HG03520 (cell line): Measurements from ENCODE around the gene HOXD13.

Experiments used
- ATAC-seq: cut with Tn5 transposase; IDR thresholded peaks from one replicate; pipeline ENCODE4 v1.9.1; 2021; ENCODE audit warnings: mild to moderate bottlenecking, moderate library complexity; ENCODE audit not compliant: unreplicated experiment

HOXD13 gene

DNA sequence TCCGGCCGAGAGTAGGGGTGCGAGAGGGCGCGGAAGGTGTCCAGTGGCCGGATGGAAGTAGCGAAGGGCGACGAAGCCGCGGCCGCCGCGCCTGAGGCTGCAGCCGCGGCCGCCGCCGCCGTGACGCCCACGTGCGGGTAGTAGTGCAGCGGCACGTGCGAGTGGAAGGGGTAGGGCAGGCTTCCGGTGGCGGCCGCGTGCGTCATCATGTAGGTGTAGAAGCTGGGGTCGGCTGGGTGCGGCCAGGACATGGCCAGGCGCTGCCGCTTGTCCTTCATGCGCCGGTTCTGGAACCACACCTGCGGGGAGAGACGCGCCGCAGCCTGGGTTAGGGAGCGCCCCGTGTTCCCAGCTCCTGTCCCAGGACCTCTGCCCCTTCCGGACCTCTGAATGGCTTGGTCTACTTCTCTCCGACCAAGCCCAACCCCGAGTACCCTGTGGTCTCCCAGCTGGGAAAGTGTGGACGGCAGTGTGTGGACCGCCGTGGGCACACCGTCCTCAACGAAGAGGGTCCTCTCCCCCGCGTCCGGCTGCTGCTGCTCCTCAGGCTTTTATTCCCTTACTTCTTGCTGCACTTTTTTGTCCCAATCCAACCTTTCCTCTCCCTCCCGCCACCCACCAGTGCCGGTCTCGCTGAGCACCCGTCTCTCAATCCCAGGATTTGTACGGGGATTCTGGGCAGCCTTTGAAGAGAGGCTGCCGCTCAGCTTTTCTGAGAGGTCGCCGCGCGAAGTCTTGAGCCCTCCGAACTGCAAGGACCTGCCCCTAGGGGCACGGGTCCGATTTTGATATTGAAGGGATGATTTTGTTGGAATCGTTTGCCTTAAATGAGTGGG is 11.8 kb upstream of the HOXD13 start:
- no peak for ATAC-seq

DNA sequence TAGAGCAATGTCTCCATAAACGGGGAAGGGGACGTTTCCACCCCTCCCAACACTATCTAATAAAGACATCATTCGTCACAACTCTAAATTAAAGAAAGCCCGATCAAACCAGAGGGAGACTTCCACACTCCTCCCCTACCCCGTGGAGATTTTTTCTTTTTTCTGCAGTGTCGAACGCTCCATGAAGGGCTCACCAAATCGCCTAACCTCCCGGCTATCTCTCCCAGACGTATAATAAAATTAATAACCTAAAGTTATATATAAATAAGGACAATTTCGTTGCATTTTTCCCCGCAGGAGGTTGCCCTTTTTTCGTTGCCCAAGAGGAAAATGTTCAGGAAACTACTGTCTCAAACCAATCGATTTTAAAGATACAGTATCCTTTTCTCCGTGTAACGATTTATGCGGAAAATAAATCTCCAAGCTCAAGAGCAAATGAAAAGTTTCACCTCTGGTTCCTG is 11.1 kb upstream of the HOXD13 start:
- ATAC-seq: no peak

DNA sequence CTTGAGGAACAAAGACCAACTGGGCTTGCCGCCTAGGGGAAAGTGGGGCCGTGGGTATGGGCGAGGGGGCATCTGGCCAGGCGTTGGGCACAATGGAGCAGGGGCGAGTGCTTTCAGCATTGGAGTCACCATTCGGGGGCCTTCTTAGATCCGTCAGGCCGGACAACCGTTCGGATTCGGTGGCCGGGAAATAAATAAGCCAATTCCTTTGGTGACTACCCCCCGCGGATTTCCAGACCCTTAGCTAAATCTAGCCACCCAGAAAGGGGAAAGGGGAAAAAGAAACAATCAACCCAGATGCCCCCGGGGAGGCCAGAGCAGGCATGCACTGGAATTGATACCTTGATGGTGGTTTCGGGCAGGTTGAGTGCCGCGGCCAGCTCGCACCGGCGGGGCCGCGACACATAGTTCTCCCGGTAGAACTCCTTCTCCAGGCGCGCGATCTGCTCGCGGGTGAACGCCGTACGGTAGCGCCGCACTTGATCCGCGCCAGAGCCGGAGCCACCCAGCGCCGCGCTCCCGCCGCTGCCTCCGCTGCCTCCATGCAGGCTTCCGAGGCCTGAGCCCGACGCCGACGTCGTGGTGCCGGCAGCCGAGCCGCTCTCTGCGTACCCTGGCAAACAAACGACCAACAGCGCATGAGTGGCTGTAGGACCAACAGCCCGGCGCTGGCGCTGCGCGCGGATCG is 10.5 kb upstream of the HOXD13 start:
- no peak for ATAC-seq

DNA sequence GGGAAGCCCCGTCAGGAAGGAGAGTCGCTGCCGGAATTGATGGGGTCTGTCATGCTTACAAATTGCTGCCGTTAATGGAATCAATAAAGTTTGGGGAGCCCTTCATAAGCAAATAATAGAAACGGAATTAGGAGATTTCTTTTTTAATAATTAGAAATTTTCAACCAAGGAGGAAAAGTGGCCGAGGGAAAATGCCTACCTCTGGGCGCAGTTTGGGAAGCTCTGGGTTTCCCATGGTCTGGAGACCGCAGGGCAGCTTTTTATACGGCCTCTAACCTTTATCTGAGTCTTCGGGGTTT is 10.0 kb upstream of the HOXD13 start:
- ATAC-seq: no peak

DNA sequence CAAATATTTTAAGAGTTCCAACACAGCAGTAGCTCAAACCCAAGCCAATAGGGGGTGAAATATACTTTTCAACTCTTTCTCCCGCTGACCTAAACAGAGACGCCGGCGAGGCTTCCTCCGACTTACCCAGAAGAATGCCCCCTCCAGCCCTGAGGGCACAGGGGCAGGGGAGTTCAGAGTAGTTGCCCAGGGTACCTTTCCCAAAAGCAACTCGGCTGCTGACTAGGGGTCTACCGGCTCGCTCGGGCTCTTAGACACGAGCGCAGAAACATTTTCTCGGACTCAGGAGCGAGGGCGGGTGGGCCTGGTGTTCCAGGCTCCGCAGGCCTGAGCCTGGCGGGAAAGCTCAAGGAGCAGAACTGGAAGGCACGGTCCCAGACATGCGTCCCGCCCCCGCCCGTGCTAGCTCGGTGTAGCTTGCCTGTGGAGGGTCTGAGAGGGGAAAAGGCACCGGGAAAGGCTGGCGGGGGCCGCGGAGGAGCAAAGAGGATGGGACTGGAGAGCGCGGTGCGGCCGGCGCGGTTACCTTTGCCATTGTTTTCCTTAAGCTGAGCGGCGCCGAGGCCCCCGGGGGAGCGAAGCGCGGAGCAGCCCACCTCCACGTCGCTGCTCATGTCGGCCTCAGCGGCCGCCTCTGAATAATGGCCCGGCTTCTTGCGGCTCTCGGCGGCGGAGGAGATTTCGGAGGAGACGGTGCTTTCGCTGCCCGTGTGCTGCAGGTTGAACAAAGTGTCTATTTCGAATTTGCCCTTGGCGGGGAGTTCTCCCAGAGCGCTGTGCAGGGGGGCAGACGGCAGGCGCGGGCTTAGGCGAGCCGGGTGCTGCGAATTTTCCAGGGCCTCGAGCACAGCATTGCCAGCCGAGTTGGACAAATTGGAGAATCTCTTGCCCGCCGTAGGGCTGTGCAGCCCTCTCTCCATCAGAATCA is 9.4 kb upstream of the HOXD13 start:
- no peak for ATAC-seq

DNA sequence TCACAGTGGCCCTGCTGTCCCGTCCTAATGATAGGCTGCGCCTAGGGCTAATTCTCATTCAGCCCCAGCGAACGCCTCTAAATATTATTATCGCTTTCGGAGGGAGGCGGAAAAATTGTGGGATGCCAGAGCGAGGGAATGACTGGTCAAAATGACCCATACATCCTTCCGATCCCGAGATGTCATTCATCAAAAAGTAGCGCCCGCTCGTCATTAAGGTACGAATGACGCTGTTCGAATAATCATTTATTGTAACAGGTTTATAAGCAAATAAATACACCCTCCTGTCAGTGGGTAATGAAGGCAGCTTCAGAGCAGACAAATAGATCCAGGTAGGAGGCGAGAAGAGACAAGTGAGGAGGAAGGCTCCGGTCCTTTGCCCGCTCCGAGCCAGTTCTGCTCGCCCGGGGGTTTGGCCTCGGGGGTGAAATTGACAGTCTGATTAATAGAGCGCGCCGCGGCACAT is 8.7 kb upstream of the HOXD13 start, which contains the start of gene EVX2:
Gene EVX2, minus strand, starts transcription at position 167 of the 466 bp plus-strand sequence. CDS start 186 bp downstream, outside the sequence.
- no peak for ATAC-seq

DNA sequence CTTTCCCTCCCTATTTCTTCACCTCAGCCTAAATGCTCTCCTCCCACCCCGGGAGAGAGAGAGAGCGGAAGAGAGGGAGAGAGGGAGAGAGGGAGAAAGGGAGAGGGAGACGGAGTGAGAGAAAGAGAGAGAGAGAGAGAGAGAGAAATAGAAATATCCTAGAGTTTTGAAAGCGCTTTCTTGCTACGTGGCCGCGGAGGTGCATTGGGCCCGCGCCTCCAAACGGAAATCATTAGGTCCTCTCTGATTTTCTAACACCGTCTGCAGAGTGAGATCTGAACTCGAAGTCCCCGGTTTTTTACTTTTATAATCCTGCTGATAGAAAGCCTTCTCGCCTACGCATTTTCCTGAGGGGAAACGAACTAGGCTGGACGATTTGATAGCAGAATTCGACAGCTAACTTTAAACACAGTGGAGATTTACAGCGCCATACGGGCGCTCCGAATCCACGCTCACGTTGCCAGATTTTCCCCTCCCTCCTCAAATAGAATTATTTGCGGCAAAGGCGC is 7.9 kb upstream of the HOXD13 start:
- no peak for ATAC-seq

DNA sequence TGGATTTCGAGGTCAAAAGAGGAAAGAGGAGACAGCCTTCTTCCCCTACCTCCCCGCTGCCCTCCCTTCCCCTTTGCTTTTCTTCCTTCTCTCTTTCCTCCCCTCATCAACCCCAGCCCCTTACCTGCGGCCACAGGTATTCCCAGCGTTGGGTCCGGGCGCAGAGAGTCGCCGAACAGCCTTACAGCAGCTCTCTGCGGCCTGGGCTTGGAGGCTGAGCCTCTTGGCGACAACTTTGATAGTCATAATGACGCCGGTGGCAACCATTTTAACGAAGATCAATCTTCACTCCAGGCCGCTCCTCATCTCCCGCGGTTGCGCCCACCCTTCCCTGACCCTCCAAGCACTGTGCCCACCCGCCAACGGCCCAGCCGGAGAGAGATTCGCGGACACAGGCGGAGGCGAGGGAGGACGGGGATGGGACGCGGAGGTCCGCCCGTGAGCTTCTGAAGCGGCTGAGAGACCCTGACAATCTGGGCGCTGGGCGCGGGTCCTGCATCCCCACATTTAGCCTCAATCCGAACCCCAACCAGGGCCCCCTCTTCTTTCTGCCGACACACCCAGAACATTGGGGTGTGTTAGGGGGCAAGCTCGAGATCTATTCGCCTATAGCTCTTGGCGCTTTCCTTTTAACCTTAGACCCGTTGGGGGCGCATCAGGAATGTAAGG is 7.3 kb upstream of the HOXD13 start:
- no peak for ATAC-seq

DNA sequence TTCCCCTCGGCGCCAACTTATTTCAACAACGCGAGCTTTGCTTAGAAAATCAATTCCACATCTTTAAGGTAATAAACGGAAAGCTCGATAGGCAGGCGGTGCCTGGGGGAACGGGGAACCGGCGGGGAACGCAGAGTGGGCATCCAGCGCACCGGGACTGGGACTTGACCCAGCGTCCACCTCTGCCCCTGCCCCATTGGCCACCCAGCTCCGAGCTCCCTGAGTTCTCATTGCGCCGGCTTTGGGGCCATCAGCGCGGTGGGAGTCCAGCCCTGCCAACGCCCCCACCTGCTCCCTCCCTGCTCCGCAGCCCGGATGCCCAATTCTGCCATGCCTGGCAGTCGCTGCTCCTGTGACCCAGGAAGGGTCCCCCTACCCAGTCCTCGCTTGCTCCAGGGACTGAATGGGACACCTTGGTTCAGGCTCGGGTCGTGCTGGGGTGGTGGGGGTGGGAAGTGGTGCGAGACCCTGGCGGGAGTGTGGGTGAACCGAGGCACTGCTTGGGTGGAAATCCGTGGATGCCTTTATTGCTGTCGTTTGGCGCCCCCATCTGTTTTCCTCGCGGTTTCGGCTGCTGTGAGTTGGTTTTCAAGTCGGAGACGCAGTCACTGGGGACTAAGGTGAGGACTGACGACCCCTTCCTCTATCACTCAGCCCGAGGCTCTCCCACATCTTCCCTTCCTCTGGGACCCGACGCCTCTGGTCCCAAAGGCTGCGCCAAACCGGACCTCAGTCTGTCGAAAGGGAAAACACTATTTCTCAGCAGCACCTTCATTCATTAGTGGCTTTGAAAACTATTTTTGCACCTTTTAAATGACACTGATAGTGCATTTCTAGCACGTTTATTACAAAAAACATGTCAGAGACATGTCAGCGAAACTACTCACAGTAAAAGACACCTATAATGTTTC is 6.4 kb upstream of the HOXD13 start:
- ATAC-seq: no peak

DNA sequence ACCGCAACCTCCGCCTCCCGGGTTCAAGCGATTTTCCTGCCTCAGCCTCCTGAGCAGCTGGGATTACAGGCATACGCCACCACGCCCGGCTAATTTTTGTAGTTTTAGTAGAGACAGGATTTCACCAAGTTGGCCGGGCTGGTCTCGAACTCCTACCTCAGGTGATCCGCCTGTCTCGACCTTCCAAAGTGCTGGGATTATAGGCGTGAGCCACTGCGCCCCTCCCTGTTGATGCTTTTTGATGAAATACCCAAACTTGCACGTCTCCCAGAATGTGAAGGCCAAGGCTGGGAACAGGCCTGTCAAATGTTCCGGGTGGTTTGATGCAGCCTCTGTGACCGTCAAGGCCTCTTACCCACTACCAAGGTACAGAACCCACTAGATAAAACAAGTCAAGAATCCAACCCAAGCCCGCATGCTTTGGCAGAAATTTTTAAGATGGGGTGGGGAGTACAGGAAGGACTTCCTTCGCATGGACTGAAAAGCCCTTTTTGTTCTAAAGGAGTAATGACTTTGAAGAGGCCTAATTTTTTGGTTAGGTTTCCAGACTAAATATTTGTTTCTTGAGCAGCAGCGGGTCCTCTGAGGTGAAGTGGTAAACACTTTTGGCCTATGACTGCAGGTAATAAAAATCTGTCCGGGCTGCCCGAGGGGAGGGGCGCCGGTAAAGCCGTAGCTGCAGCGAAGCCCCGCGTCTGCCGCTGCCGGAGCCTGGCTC is 5.0 kb upstream of the HOXD13 start:
- ATAC-seq: no peak

DNA sequence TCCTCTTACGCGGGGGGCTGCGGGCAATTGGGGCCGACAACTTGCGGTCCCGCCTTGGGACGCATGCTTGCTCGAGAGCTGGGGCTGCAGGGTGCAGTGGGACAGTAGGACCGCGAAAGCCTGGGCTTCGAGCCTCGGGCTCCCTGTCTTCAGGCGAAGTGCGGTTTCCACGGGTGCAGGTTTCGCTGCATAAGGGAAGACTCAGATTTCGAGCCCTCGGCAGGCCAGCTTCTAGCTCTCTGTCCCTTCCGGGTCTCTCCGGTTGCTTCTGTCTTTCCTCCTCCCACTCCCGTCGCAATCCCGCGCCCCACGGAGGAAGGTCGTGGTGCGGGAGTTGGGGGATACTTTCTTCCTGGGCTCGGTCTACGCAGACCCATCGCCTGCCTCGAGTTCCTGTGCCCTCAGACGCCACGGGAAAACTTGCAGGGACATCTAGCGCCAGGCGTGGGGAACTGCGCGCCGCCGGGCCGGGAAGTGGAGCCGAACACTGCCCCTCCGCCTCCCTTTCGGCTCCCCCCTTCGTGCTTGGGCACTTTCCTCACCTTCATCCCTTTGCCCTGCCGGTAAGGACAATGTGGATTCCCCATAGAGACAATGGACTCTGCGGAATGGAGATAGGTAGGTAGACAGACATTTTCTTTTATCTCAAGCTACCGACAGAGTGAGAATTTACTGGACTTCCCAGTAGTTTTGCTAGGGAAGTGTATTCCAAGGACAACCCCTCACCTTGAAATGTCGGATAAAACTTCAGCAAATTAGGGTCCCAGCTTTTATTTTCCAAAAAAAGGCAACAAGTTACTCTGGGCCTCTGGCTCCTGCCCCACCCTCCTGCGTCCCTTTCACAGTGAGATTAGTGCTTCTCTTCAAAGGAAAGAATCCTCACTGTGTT is 4.2 kb upstream of the HOXD13 start:
- no peak for ATAC-seq

DNA sequence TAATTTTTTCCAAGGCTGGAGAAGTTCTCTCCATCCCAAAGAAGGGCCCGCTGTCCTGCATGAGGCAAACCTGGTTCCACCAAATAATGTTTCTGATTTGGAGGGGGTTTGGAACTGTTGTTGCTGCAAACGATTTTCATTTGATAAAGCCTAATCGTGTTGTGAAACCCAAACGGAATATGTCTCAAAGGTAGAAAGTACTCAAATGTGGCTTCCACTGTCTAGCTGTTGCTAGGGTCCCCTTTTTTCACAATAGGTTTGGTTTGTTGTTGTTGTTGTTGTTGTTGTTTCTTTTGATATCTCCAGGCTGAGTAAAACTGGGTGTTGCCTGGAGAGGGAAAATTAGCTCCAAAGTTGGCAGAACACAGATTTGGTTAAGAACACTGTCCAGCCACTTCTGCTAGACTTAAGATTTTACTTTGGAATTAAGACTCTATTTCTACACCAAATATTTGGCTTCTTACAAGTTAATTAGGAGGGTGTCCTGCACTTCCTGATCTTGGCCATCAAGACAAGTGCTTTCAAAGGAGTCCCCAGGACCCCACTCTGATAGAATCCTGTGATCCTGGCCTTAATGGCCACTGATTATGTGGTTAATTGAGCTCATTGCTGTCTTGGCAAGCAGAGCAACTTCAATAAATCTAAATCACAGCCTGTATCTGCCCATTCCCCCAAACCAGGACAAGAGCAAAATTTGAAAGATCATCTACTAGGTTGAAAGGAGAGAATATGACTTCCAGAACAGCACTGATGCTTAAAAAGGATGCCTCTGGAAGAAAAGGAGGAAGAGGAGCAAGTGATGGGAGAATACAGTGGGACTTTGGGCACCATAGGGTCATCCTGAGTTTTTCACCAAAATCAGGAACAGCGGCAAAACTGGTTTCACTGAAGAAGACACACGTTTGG is 3.3 kb upstream of the HOXD13 start:
- ATAC-seq: no peak

DNA sequence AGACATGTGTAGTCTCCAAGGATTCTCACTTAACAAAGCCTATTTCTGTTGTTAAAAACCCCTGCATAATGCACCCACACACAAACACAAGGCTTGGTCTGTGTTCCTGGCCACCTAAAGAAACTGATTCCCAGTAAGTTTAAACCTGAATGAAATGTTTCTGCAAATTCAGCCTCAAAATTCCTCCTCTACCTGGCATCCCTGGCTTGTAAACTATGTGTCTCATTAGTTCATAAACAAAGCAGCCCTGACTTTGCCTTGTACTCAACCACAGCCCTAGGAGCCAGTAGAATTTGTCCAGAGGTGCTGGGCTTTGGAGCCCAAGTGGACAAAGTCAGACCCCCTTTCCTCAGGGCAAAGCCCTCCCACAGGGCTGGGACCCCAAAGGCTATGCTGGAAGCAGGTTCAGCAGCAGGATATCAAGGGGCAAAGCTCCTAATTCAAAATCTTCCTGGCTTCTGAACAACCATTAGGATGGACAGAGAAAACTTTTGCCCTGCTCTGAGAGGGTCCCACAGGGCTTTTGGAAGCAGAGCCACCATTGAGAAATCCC is 2.6 kb upstream of the HOXD13 start:
- no peak for ATAC-seq

DNA sequence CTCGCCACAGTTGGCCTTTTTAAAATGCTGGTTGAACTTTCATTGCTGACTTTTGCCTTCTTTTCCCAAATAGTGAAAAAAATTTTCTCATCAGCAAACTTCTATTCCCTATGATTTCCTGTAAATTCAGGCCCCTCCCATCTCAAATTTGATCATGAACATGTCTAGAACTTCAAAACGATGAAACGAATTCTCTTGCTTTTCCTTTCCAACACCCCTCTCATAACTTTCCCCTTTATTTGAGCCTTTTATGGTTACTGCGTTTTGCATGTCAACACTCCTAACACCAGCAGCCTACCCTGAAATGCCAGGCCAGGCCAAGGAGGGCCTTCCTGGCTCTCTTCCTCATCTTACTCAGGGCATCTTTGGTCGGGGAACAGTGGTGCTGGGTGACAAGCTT is 1.7 kb upstream of the HOXD13 start:
- ATAC-seq: no peak

DNA sequence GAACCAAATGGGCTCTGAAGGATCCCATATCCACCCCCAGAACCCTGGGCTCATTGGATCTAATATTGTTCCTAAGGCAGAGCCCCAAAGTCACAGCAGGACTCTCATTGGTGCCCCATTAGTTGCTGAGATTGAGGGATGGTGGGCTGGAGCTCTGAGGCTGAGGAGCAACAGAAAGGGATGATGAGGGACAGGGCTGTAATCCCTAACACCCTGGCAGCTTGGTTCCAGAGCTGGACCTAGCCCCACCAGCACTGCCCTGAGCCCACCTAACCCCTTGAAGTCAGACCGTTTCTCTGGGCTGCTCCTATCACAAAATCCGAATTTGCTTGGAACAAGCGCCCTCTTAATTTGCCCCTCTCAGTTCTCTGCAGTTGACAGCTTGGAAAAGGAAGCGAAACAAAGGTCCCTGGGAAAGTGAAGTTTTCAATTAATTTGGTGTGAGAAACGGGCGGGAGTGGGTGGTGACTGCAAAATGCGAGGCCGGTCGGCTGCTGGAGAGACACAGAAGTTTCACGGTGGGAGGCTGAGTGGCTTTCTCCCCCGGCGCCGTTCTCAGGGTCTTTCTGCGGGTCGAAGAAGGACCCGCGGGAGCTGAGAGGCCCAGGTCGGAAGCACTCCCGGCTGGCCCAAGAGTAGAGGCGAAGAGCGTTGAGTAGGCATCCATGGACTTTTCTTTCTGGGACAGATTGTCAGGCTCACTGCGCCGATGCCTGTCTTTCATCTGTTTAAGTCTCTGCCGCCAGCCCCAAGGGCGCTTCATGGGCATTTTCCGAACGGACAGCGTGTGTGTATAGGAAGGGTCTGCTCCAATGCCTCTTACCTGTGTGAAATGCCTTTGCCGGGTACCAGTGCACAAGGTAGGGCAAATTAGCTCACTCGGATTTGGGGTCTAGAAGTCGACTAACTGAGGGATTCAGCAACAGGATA is 927 bp upstream of the HOXD13 start:
- no peak for ATAC-seq
